ENCODE measurements around the gene C1orf50. TPM values are rescaled to one million over a fixed set of nuclear protein-coding genes. Genes with fewer than 3 reads are reported as not detected.
A peak's percentile ranks its signal among the peaks of the same experiment; 100 is the strongest.

Gene C1orf50
- total and polyA plus RNA-seq, 2 donors (not counting 3 experiments of a cell fraction or from before 2014, with no cell fraction given), result 4.8 to 7.4 TPM

DNA sequence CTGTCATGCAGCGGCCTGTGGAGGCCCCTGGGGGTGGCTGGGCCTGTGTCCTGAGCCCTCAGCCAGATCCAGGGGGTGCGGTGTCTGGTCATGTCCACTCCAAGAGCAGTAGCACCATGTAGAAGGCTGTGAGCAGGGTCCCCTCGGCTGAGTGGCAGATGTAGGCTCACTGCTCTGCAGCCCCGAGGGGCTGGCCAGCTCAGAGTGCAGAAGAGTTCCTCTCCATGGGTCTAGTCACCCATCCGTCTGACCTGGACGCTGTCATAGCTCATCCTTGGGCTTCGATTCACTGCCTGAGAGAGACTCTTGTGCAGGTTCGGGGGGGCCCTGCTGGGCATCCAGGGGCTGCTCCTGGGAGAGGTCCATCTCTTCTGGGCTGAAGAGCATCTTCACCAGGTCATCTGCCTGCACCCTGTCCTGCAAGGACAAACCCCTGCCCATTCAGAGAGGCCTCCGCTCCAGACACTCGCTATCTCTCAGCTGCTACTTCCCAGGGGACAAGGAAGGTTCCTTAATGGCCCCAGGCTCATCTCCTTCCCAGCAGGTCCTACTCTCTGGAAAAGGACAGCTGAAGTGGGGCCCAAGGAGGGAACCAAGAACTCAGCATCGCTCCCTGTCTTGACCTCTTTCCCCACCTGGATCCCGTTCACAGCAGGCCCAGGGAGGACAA is 20.5 kb upstream of the C1orf50 start:
- intact Hi-C loops (cut with micrococcal nuclease), result loop anchor here (1.0 to 2.0 kb wide), 2 partner anchors 168 to 402 kb away; no protein-coding TSS in a partner anchor
- dilution Hi-C loops (cut with MboI; ENCODE audit: extremely low pct_ligation_motif_present, low sequenced_read_pairs), result no loop called here
- H3K9ac ChIP-seq (replicated peaks; ENCODE audit: extremely low read depth, insufficient read depth, low read length), result no peak overlapping the region
- H3K9me1 ChIP-seq (replicated peaks; ENCODE audit: control insufficient read depth, extremely low read depth, insufficient read depth, low read length), result no peaks in the 10 kb centered on the region
- FAIRE-seq (no peak), DNase-seq (ENCODE audit: low read depth, low spot score) (no peak)
- H4K20me1 ChIP-seq (replicated peaks; ENCODE audit: control insufficient read depth, extremely low read depth, insufficient read depth, low read length), result no peaks in the 10 kb centered on the region
- no peaks in the 10 kb centered on the region for H3K27me3 ChIP-seq (ENCODE audit: control insufficient read depth in 2 of 2, insufficient read depth in 2 of 2, low read length in 2 of 2)
- no peak overlapping the region for H3K27ac ChIP-seq (ENCODE audit: insufficient read depth, low read depth, low read length)
- TSS peak; percentile 69 for BruUV-seq (replicated peaks)
- peaks cover 3 to 37% of the 10 kb centered on the region in 2 experiments for H3K36me3 ChIP-seq (ENCODE audit: control insufficient read depth in 2 of 2, extremely low read depth in 1 of 2, insufficient read depth in 2 of 2, low read length in 2 of 2)
- no peak overlapping the region for H3K4me3 ChIP-seq (replicated peaks in 1 of 3; ENCODE audit: insufficient read depth in 1 of 3, low read depth in 1 of 3, low read length in 3 of 3)
- no peaks in the 10 kb centered on the region for H3K9me3 ChIP-seq (replicated peaks; ENCODE audit: control insufficient read depth, insufficient read depth, low read length)
- ChIA-PET CTCF (interaction anchor here (0.7 to 6.1 kb wide), 9 partner anchors 9 to 600 kb away, joined by 3 to 79 read pairs (median 7); partner anchors contain the start of gene YBX1), POLR2A (no interaction called here)
- TF ChIP-seq JUN (IDR thresholded peaks at IDR 0.05; ENCODE audit: borderline replicate concordance, insufficient read depth, insufficient read length, low read depth) (no peak), POLR2AphosphoS5 (IDR thresholded peaks at IDR 0.05; ENCODE audit: insufficient read depth, low read depth, low read length) (no peak), EZH2 (IDR thresholded peaks at IDR 0.05; ENCODE audit: borderline replicate concordance, low read depth, low read length, severe bottlenecking) (no peak), GATA2 (IDR thresholded peaks at IDR 0.05; ENCODE audit: insufficient read depth, insufficient read length, low read depth, low read length) (no peak), MYC (IDR thresholded peaks at IDR 0.05; ENCODE audit: low read depth, low read length) (no peak), POLR2A (IDR thresholded peaks at IDR 0.05; ENCODE audit: low read depth, low read length) (no peak), FOS (IDR thresholded peaks at IDR 0.05; ENCODE audit: borderline replicate concordance, insufficient read depth, low read length) (no peak)
- TF ChIP-seq, protein P1, sequence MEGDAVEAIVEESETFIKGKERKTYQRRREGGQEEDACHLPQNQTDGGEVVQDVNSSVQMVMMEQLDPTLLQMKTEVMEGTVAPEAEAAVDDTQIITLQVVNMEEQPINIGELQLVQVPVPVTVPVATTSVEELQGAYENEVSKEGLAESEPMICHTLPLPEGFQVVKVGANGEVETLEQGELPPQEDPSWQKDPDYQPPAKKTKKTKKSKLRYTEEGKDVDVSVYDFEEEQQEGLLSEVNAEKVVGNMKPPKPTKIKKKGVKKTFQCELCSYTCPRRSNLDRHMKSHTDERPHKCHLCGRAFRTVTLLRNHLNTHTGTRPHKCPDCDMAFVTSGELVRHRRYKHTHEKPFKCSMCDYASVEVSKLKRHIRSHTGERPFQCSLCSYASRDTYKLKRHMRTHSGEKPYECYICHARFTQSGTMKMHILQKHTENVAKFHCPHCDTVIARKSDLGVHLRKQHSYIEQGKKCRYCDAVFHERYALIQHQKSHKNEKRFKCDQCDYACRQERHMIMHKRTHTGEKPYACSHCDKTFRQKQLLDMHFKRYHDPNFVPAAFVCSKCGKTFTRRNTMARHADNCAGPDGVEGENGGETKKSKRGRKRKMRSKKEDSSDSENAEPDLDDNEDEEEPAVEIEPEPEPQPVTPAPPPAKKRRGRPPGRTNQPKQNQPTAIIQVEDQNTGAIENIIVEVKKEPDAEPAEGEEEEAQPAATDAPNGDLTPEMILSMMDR (IDR thresholded peaks at IDR 0.05; ENCODE audit: extremely low read depth in 1 of 2, insufficient read depth in 1 of 2, low read depth in 1 of 2, low read length in 2 of 2), result no peak
- TF ChIP-seq, protein P2, sequence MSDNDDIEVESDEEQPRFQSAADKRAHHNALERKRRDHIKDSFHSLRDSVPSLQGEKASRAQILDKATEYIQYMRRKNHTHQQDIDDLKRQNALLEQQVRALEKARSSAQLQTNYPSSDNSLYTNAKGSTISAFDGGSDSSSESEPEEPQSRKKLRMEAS (IDR thresholded peaks at IDR 0.05; ENCODE audit: insufficient read depth, insufficient read length), result no peak
- no peak overlapping the region for H2AFZ ChIP-seq (ENCODE audit: low read depth, low read length)
- no peak overlapping the region for H3K4me2 ChIP-seq (ENCODE audit: insufficient read depth, low read length)
- no peaks in the 10 kb centered on the region for H3K4me1 ChIP-seq (ENCODE audit: control insufficient read depth, extremely low read depth, insufficient read depth, low read length)
- H3K79me2 ChIP-seq (ENCODE audit: control insufficient read depth, insufficient read depth, low read length), result no peaks in the 10 kb centered on the region

All from endothelial cell of umbilical vein (primary cell).